ENCODE measurements around the gene MATCAP1. TPM values are rescaled to one million over a fixed set of nuclear protein-coding genes. Genes with fewer than 3 reads are reported as not detected.
A peak's percentile ranks its signal among the peaks of the same experiment; 100 is the strongest.

MATCAP1 gene
- total RNA-seq, 4 donors from 2014 or later = 20.8 to 57.8 (median 42.3) TPM

GRCh38 chr16:67167588-67167987, 16.2 kb downstream of the MATCAP1 start:
- Histone ChIP-seq H3K27ac (no peak overlapping the region), H3K36me3 (no peaks in the 10 kb centered on the region), H3K4me1 (peaks cover 18 to 56% (median 44%) of the 10 kb centered on the region in 4 donors), H3K4me3 (no peak overlapping the region), H3K27me3 (peaks cover 0 to 3% of the 10 kb centered on the region in 2 donors), H3K9me3 (no peaks in the 10 kb centered on the region)
- no peak for DNase-seq
- TF ChIP-seq POLR2A (IDR thresholded peaks at IDR 0.05) (no peak), CTCF (IDR thresholded peaks at IDR 0.05) (no peak)

- Histone ChIP-seq H3K27me3 (peaks cover 0 to 3% of the 10 kb centered on the region in 2 donors), H3K36me3 (no peaks in the 10 kb centered on the region), H3K4me3 (no peak overlapping the region), H3K4me1 (peaks cover 18 to 63% (median 46%) of the 10 kb centered on the region in 4 donors), H3K27ac (no peak overlapping the region), H3K9me3 (no peaks in the 10 kb centered on the region)
- no peak for TF ChIP-seq CTCF (IDR thresholded peaks at IDR 0.05)
- DNase-seq = no peak
Measured at GRCh38 chr16:67166598-67167168, 17.1 kb downstream of the MATCAP1 start.

DNA sequence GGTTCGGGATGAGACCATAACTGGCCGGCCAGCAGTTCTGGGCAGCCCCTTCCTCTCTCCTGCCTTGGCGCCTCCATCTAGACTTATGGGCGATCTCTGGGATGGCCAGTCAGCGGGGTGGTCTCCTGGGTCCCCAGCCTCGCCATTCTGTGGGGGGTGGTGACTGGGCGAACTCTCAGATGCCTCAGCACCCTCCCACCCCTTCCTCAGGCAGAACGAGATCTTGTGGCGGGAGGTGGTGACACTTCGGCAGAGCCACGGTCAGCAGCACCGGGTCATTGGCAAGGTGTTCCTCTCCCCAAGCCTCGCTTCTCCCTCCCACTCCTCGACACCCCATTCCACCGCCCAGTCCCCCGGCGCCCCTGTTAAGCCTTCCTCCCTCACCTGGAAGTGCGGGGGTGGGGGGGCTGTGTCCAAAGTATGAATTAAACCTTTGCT, 17.6 kb downstream of the MATCAP1 start:
- Histone ChIP-seq H3K9me3 (no peaks in the 10 kb centered on the region), H3K27me3 (peaks cover 0 to 3% of the 10 kb centered on the region in 2 donors), H3K27ac (no peak overlapping the region), H3K4me3 (no peak overlapping the region), H3K36me3 (no peaks in the 10 kb centered on the region), H3K4me1 (peaks cover 18 to 68% (median 46%) of the 10 kb centered on the region in 4 donors)
- DNase-seq = no peak
- TF ChIP-seq POLR2A (IDR thresholded peaks at IDR 0.05) = no peak
- TF ChIP-seq CTCF (IDR thresholded peaks at IDR 0.05) = no peak

- TF ChIP-seq POLR2A (IDR thresholded peaks at IDR 0.05) = no peak
- TF ChIP-seq CTCF (IDR thresholded peaks at IDR 0.05) = no peak
- no peaks in the 10 kb centered on the region for H3K36me3 ChIP-seq
- peaks cover 0 to 3% of the 10 kb centered on the region in 2 donors for H3K27me3 ChIP-seq
- peak overlapping the region in 2 of 4 donors; percentile 7 to 31 for H3K27ac ChIP-seq
- H3K4me1 ChIP-seq = peaks cover 14 to 64% (median 43%) of the 10 kb centered on the region in 4 donors
- H3K9me3 ChIP-seq = no peaks in the 10 kb centered on the region
- peak overlapping the region in 2 of 4 donors; percentile 39 to 57 for H3K4me3 ChIP-seq
- DNase-seq = peak in 1 of 3 donors; percentile 48
Measured at GRCh38 chr16:67165121-67166078, 18.4 kb downstream of the MATCAP1 start.

DNA sequence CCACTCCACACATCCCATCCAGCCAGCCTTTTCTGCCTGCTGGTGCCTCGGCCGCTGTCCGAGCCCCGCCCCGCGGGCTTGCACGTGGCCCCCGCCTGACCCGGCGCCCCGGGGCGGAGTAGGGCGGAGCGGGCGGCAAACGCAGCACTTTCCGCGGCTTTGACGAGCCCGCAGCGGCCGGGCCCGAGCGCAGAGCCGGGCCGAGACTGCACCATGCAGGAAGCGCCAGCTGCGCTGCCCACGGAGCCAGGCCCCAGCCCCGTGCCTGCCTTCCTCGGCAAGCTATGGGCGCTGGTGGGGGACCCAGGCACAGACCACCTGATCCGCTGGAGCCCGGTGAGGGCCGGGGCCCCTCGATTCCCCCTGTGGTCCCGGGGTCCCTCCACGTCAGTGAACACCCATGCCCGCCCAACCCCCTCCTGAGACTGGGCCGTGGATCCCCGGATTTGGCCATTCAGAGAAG, 19.1 kb downstream of the MATCAP1 start, which contains the start of gene HSF4:
Gene HSF4, plus strand, starts transcription at position 147 of the 463 bp plus-strand sequence. Its CDS starts 67 bp downstream, at position 214.
- peak within 1 kb of the TSS in 3 of 4 donors; percentile 7 to 66 (median 38) for H3K27ac ChIP-seq
- no peaks in the 10 kb centered on the region for H3K36me3 ChIP-seq
- peak within 1 kb of the TSS; percentile 7 to 57 (median 38) for H3K4me3 ChIP-seq
- TF ChIP-seq CTCF (IDR thresholded peaks at IDR 0.05) = no peak
- TF ChIP-seq POLR2A (IDR thresholded peaks at IDR 0.05) = peak in 1 of 2 donors; percentile 43
- peaks cover 14 to 57% (median 35%) of the 10 kb centered on the region in 4 donors for H3K4me1 ChIP-seq
- DNase-seq = peak in 2 of 3 donors; percentile 80 to 83
- H3K9me3 ChIP-seq = no peaks in the 10 kb centered on the region
- H3K27me3 ChIP-seq = peaks cover 0 to 3% of the 10 kb centered on the region in 2 donors

Measured in Peyer's patch (tissue), 4 donors.